Stimulated activated effector memory CD8-positive, alpha-beta T cell treated with anti-CD3 and anti-CD28 coated beads, Interleukin-12 subunit alpha, Interleukin-12 subunit beta, amount 100 ng/mL, for 72 hours (primary cell): Measurements from ENCODE around the gene RAB39A.
"Not testable (repeated sequence)": the region's sequence is repeated elsewhere in the genome, so short reads cannot be mapped to it uniquely, and the experiment has no call there.

Experiments
- ATAC-seq: fragments of 150-1000 bp; cut with Tn5 transposase; 2 replicates; pipeline ENCODE4 v1.10.0; 2021
- DNase-seq, 2 donors: peaks; one replicate each; pipeline ENCODE4 v3.0.0; 2021 to 2022; ENCODE audit warnings: low spot score in 2 of 2
- H3K27ac Mint-ChIP-seq: one replicate; pipeline ENCODE4 v1.8.0; 2022; ENCODE audit warnings: mild to moderate bottlenecking, mixed read lengths
- H3K36me3 Mint-ChIP-seq: one replicate; pipeline ENCODE4 v1.8.0; 2022; ENCODE audit warnings: mild to moderate bottlenecking, mixed read lengths
- H3K4me1 Mint-ChIP-seq: one replicate; pipeline ENCODE4 v1.8.0; 2022; ENCODE audit warnings: mixed read lengths
- H3K4me3 Mint-ChIP-seq: one replicate; pipeline ENCODE4 v1.8.0; 2022; ENCODE audit warnings: mild to moderate bottlenecking, mixed read lengths
- H3K9me3 Mint-ChIP-seq: one replicate; pipeline ENCODE4 v1.8.0; 2022; ENCODE audit warnings: mixed read lengths

Gene RAB39A, protein sequence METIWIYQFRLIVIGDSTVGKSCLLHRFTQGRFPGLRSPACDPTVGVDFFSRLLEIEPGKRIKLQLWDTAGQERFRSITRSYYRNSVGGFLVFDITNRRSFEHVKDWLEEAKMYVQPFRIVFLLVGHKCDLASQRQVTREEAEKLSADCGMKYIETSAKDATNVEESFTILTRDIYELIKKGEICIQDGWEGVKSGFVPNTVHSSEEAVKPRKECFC

DNA sequence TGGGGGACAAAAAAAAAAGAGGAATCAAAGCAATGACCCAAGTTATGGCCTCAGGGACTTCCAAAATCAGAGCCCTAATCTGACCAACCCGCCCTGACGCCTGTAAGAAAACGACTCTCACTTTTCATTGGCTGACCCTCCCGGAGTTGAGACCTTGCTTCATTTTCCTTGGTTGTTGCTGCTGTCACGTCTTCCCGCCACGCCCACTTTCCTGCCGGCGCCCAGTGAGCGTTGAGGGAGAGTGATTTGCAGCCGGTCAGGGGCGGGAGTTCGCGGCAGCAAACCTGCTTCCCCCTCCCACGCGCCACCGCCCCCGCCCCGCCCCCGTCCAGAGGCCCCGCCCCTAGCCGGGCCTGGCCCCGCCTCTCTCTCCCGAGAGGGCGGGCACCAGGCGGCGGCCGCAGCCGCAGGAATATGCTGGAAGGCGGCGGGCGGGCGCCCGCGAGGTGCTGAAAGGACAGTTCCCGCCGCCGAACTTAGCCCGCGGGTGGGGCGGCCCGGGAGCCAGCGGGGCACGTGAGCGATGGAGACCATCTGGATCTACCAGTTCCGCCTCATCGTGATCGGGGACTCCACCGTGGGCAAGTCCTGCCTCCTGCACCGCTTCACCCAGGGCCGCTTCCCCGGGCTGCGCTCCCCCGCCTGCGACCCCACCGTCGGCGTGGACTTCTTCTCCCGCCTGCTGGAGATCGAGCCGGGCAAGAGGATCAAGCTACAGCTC is at the start of gene RAB39A:
Gene RAB39A (plus strand): TSS at position 403 of the 721 bp plus-strand sequence. CDS start 121 bp downstream, at position 524.
- Mint-ChIP-seq H3K27ac (no peak within 1 kb of the TSS), H3K4me3 (peak within 1 kb of the TSS; percentile 85), H3K9me3 (peaks cover 2% of the 10 kb centered on the region), H3K4me1 (peaks cover 10% of the 10 kb centered on the region), H3K36me3 (peaks cover 5% of the 10 kb centered on the region)
- DNase-seq (peak; percentile 48 to 83), ATAC-seq (peak; percentile 85)

DNA sequence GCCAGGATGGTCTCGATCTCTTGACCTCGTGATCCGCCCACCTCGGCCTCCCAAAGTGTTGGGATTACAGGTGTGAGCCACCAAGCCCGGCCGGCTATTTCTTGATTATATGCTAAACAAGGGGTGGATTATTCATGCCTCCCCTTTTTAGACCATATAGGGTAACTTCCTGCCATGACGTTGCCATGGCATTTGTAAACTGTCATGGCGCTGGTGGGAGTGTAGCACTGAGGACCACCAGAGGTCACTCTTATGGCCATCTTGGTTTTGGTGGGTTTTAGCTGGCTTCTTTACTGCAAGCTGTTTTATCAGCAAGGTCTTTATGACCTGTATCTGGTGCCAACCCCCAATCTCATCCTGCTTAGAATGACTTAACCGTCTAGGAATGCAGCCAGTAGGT is 46.8 kb upstream of the RAB39A start:
- not testable (repeated sequence) for H3K27ac Mint-ChIP-seq, H3K4me1 Mint-ChIP-seq, DNase-seq, ATAC-seq, H3K36me3 Mint-ChIP-seq, H3K9me3 Mint-ChIP-seq, H3K4me3 Mint-ChIP-seq

GRCh38 chr11:107882095-107882820 is 46.0 kb upstream of the RAB39A start:
- DNase-seq = no peak
- H3K36me3 Mint-ChIP-seq = no peaks in the 10 kb centered on the region
- H3K4me1 Mint-ChIP-seq = no peaks in the 10 kb centered on the region
- H3K27ac Mint-ChIP-seq = no peak overlapping the region
- H3K4me3 Mint-ChIP-seq = no peak overlapping the region
- H3K9me3 Mint-ChIP-seq = no peaks in the 10 kb centered on the region
- no peak for ATAC-seq

DNA sequence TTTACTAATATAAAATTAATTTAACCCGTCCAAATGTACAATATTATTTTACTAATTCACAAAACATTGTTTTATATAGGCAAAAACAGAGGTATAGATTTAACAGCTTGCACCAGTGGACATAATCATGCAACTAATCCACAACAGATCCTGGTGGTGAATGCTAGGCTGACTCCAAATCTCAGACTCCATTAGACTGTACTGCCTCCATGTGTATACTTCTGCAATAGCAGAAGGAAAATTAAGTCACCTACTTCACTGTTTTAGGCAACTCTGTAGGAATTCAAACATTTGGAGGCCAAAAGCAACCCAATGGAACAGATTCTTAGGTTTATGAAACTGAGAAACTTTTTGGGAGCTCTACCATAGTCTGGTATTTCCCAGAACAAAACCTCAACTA is 30.0 kb upstream of the RAB39A start:
- H3K4me3 Mint-ChIP-seq = no peak overlapping the region
- H3K36me3 Mint-ChIP-seq = no peaks in the 10 kb centered on the region
- no peaks in the 10 kb centered on the region for H3K9me3 Mint-ChIP-seq
- ATAC-seq = peak; percentile 75
- H3K4me1 Mint-ChIP-seq = no peaks in the 10 kb centered on the region
- no peak for DNase-seq
- H3K27ac Mint-ChIP-seq = no peak overlapping the region

DNA sequence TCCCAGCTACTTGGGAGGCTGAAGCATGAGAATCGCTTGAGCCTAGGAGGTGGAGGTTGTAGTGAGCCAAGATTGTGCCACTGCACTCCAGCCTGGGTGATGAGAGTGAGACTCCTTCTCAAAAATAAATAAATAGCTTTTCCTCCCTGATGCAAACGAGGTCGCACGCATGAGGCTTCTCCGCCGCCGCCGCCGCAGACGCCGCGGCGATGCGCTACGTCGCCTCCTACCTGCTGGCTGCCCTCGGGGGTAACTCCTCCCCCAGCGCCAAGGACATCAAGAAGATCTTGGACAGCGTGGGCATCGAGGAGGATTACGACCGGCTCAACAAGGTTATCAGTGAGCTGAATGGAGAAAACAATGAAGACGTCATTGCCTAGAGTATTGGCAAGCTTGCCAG is 20.0 kb upstream of the RAB39A start:
- no peak for ATAC-seq
- Mint-ChIP-seq H3K36me3 (no peaks in the 10 kb centered on the region), H3K4me1 (no peaks in the 10 kb centered on the region), H3K27ac (no peak overlapping the region), H3K4me3 (no peak overlapping the region), H3K9me3 (no peaks in the 10 kb centered on the region)
- DNase-seq = no peak

DNA sequence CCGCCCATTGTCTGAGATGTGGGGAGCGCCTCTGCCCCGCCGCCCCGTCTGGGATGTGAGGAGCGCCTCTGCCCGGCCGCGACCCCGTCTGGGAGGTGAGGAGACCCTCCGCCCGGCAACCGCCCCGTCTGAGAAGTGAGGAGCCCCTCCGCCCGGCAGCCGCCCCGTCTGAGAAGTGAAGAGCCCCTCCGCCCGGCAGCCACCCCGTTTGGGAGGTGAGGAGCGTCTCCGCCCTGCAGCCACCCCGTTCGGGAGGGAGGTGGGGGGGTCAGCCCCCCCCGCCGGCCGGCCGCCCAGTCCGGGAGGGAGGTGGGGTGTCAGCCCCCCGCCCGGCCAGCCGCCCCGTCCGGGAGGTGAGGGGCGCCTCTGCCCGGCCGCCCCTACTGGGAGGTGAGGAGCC is 15.8 kb upstream of the RAB39A start:
- not testable (repeated sequence) for H3K9me3 Mint-ChIP-seq, H3K27ac Mint-ChIP-seq, H3K36me3 Mint-ChIP-seq, H3K4me1 Mint-ChIP-seq, H3K4me3 Mint-ChIP-seq, ATAC-seq, DNase-seq

- Mint-ChIP-seq H3K4me1 (no peaks in the 10 kb centered on the region), H3K27ac (no peak overlapping the region), H3K9me3 (no peaks in the 10 kb centered on the region), H3K36me3 (no peaks in the 10 kb centered on the region), H3K4me3 (no peak overlapping the region)
- ATAC-seq (no peak), DNase-seq (no peak)
Measured at GRCh38 chr11:107915229-107915628, 13.0 kb upstream of the RAB39A start.

GRCh38 chr11:107916671-107917241 is 11.5 kb upstream of the RAB39A start:
- Mint-ChIP-seq H3K4me1 (no peaks in the 10 kb centered on the region), H3K4me3 (no peak overlapping the region), H3K27ac (no peak overlapping the region), H3K9me3 (no peaks in the 10 kb centered on the region), H3K36me3 (no peaks in the 10 kb centered on the region)
- DNase-seq (peak; percentile 6 to 67), ATAC-seq (no peak)

DNA sequence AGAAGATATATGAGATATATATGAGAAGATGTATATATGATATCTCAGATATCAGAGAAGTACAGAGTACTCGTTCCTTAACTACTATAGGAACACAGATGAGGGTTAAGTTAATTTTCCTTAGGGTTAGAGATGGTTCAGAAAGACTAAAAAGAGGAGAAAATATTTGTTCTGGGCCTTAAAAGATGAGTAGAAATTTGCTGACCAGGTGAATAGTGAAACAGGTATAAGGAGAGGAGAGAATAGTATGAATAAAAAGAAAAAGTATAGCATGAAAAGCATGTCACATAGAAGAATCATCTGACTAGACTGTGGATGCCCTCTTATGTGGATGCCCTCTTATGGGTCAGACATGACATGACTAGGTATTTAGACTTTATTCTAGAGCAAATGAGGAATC is 6.3 kb upstream of the RAB39A start:
- Mint-ChIP-seq H3K4me3 (no peak overlapping the region), H3K27ac (no peak overlapping the region), H3K9me3 (peaks cover 2% of the 10 kb centered on the region), H3K4me1 (no peaks in the 10 kb centered on the region), H3K36me3 (peaks cover 5% of the 10 kb centered on the region)
- no peak for ATAC-seq
- no peak for DNase-seq

DNA sequence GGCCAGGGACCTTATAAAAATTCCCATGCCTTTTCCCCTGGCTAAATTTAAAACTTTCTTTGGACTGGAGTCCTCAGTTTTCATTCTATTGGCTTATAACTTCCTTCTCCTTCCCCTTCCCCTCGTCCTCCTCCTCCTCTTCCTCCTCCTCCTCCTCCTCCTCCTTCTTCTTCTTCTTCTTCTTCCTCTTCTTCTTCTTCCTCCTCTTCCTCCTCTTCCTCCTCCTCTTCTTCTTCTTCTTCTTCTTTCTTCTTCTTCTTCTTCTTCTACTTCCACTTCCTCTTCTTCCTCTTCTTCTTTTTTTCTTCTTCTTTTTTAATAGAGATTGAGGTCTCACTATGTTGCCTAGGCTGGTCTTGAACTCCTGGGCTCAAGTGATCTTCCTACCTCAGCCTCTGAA is 4.7 kb upstream of the RAB39A start:
- ATAC-seq, H3K27ac Mint-ChIP-seq, DNase-seq, H3K36me3 Mint-ChIP-seq, H3K4me3 Mint-ChIP-seq, H3K9me3 Mint-ChIP-seq, H3K4me1 Mint-ChIP-seq: not testable (repeated sequence)

- Mint-ChIP-seq H3K36me3 (peaks cover 5% of the 10 kb centered on the region), H3K9me3 (peaks cover 2% of the 10 kb centered on the region), H3K4me3 (no peak overlapping the region), H3K4me1 (peaks cover 8% of the 10 kb centered on the region), H3K27ac (no peak overlapping the region)
- ATAC-seq (no peak), DNase-seq (no peak)
Measured at GRCh38 chr11:107924306-107924705, 3.9 kb upstream of the RAB39A start.

DNA sequence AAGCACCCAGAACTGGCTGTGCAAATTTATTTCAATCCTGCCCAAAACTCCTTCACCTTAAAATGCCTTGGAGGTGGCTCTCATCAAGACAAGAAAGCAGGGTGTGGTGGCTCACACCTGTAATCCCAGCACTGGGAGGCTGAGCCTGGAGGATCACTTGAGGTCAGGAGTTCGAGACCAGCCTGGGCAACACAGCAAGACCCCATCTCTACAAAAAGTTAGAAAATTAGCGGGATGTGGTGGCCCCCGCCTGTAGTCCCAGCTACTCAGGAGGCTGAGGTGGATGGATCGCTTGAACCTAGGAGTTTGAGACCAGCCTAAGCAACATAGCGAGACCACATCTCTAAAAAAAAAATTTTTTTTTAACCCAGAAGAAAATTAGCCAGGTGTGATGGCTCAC is 689 bp upstream of the RAB39A start:
- no peak for DNase-seq
- H3K36me3 Mint-ChIP-seq = peaks cover 5% of the 10 kb centered on the region
- peaks cover 10% of the 10 kb centered on the region for H3K4me1 Mint-ChIP-seq
- no peak overlapping the region for H3K27ac Mint-ChIP-seq
- no peak for ATAC-seq
- H3K9me3 Mint-ChIP-seq = peaks cover 2% of the 10 kb centered on the region
- peak overlapping the region; percentile 85 for H3K4me3 Mint-ChIP-seq

DNA sequence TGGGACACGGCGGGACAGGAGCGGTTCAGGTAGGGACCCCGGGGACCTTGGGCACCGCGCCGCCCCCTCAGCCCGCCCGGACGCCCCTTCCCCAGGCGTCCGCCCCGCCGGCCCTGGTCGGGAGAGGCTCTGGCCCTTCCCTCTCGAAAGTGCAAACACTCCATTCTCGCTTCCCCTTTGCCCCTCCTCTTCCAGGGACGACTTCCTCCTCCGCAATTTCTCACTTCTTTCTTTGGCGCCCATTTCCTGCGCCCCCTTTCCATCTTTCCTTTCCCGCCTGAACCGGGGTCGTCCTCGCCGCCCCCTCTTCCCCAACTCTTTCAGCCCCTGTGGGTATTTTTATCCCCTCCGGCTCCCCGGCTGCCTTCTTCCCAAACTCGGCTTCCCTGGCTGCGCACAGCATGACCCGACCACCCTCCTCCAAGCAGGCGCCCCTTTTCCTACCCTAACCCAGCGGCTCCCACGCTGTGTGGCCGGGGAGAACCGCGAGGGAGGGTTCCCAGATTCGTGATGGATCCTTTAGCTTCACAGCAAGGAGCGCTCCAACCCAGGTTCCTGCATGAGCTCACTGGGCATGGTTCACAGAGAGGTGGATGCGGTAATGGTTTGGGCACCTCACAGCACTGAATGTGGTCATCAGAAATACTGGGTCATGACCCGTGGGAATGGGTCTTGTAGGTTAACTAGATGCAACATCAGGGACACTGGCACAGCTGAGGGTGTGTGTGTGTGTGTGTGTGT is 689 bp downstream of the RAB39A start:
- ATAC-seq = peak; percentile 55
- Mint-ChIP-seq H3K27ac (no peak overlapping the region), H3K4me3 (peak overlapping the region; percentile 85), H3K4me1 (peaks cover 10% of the 10 kb centered on the region), H3K9me3 (peaks cover 2% of the 10 kb centered on the region), H3K36me3 (peaks cover 5% of the 10 kb centered on the region)
- peak in 1 of 2 donors; percentile 49 for DNase-seq

DNA sequence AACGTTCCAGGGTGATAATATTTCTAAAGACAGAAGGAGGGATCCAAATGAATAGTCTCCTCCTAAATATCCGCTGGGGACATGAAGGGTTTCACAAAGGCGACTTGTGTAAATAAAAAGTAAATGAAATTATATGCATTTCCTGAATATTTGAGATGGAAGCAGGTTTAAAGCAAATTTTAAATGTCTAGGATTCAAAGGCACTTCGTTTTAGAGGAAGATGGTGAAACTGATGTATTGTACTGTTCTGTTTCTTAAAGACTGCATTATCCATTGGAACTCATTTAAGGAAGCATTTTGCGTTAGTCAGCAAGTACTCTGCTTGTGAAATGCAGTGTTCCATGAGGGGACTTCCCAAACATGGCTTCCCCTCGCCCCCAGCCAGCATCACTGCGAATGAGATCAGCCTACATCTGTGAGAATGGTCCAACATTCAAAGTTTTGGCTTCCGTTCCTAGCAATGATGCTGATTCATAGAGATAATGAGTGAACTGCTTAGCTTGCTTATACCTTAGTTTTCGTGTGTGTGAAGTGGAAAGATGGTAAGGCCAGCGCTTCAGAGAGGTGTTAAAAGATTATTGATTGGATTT is 1.5 kb downstream of the RAB39A start:
- peak overlapping the region; percentile 85 for H3K4me3 Mint-ChIP-seq
- peaks cover 5% of the 10 kb centered on the region for H3K36me3 Mint-ChIP-seq
- peaks cover 2% of the 10 kb centered on the region for H3K9me3 Mint-ChIP-seq
- no peak for ATAC-seq
- H3K27ac Mint-ChIP-seq = no peak overlapping the region
- peaks cover 10% of the 10 kb centered on the region for H3K4me1 Mint-ChIP-seq
- DNase-seq = no peak

DNA sequence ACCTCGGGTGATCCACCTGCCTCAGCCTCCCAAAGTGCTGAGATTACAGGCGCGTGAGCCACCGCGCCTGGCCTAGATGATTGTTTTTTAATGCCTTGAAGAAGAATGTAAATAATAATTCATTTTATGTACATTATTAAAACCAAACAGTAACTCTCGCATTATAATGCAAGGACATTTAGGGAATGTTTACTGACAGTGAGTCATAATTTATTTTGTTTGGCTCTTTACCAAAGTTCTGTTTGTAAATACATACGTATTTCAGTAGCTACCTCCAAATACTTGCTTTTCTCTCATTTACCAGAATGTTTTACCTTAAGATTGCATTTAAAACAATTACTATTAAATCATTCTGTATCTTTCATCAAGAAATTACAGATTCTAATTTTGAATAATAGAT is 3.0 kb downstream of the RAB39A start:
- ATAC-seq = no peak
- Mint-ChIP-seq H3K36me3 (no peaks in the 10 kb centered on the region), H3K9me3 (no peaks in the 10 kb centered on the region), H3K27ac (no peak overlapping the region), H3K4me1 (peaks cover 10% of the 10 kb centered on the region), H3K4me3 (no peak overlapping the region)
- no peak for DNase-seq
